Glomerular visceral epithelial cell (primary cell): Measurements from ENCODE around the gene NME4.

ENCODE experiments used
- DNase-seq: peaks from one replicate; pipeline ENCODE4 v3.0.0-alpha.2; 2016; ENCODE audit errors: extremely low spot score

NME4 gene

GRCh38 chr16:426906-427249 lies 29.9 kb downstream of the NME4 start:
- peak; percentile 11 for DNase-seq

- no peak for DNase-seq
Measured at GRCh38 chr16:427250-427649, 30.3 kb downstream of the NME4 start.

- DNase-seq: no peak
Measured at GRCh38 chr16:430904-431303, 33.9 kb downstream of the NME4 start.

GRCh38 chr16:440627-441026 lies 43.6 kb downstream of the NME4 start:
- DNase-seq: no peak

GRCh38 chr16:441447-441846 lies 44.4 kb downstream of the NME4 start:
- no peak for DNase-seq

- no peak for DNase-seq
Measured at GRCh38 chr16:442976-443375, 46.0 kb downstream of the NME4 start.

GRCh38 chr16:444027-444426 lies 47.0 kb downstream of the NME4 start:
- no peak for DNase-seq

- DNase-seq: no peak
Measured at GRCh38 chr16:445566-445965, 48.6 kb downstream of the NME4 start.
